Nephron (organoid): ENCODE data around the gene RAX2.

Source experiments
- H3K27ac Mint-ChIP-seq, 3 experiments: 2 replicates each; pipeline ENCODE4 v1.8.0; 2020; ENCODE audit warnings: mixed read lengths in 3 of 3, mild to moderate bottlenecking in 2 of 3, moderate library complexity in 1 of 3
- H3K27me3 Mint-ChIP-seq: 2 replicates; pipeline ENCODE4 v1.8.0; 2021; ENCODE audit warnings: low read depth, mild to moderate bottlenecking, moderate library complexity, mixed read lengths
- H3K36me3 Mint-ChIP-seq: 2 replicates; pipeline ENCODE4 v1.8.0; 2020; ENCODE audit warnings: low read depth, mixed read lengths
- H3K4me1 Mint-ChIP-seq: 2 replicates; pipeline ENCODE4 v1.8.0; 2020; ENCODE audit warnings: mixed read lengths
- H3K4me3 Mint-ChIP-seq, 3 experiments: 2 replicates each; pipeline ENCODE4 v1.8.0; 2020; ENCODE audit warnings: mild to moderate bottlenecking in 3 of 3, mixed read lengths in 3 of 3, moderate library complexity in 2 of 3
- H3K9me3 Mint-ChIP-seq: 2 replicates; pipeline ENCODE4 v1.8.0; 2020; ENCODE audit warnings: mixed read lengths
- CTCF ChIP-seq, 3 experiments: fragments of 200-600 bp; sonication (generic); IDR thresholded peaks; one replicate each; pipeline ENCODE4 v1.5.0; 2021; ENCODE audit warnings: antibody characterized with exemption in 3 of 3; ENCODE audit not compliant: unreplicated experiment in 3 of 3

Gene RAX2

DNA sequence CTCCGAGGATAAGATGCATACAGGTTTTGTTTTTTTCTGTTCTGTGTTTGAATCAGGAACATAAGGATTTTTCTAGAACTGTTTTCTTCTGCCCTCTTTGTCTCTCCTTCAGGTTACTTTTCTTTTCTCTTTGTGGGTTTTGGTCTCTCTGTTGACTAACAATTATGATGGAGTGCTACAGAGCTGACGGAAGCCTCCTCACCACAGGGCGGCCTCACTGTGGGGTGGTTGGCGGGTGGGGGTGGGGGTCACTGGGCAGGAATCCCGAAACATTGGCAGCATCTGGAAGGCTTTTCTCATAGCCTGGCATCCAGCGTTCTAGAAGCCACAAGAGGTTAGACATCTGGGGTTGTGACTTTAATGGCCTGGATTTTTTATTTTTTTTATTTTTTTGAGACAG lies 26.1 kb upstream of the RAX2 start:
- H3K4me1 Mint-ChIP-seq, result no peaks in the 10 kb centered on the region

DNA sequence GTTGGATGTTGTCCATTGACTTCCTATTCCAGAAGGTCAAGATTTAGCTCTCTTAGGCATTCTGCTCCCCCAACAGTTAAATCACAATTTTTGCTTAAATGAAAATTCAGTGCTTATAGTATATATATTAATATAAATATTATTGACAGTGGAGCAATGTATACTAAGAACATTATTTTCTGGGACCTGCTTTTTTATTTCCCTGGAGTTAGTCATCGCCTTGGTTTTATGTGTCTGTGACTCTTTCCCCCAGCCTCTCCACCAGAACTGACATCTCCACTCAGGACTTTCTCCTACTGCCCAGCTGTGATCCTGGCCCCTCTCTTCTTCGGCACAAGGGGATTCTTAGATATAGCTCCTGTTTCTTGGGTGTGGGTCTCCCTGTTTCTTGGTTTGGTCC lies 24.3 kb upstream of the RAX2 start:
- Mint-ChIP-seq H3K9me3 (peaks cover 20% of the 10 kb centered on the region), H3K4me3 (no peak overlapping the region), H3K4me1 (no peaks in the 10 kb centered on the region), H3K27ac (no peak overlapping the region), H3K36me3 (no peaks in the 10 kb centered on the region), H3K27me3 (peaks cover 46% of the 10 kb centered on the region)
- no peak for TF ChIP-seq CTCF (IDR thresholded peaks at IDR 0.05; ENCODE audit: unreplicated experiment in 3 of 3)

More for the DNA sequence above, 26.1 kb upstream of the RAX2 start:
- no peaks in the 10 kb centered on the region for H3K36me3 Mint-ChIP-seq
- peaks cover 14% of the 10 kb centered on the region for H3K9me3 Mint-ChIP-seq
- H3K4me3 Mint-ChIP-seq, result no peak overlapping the region
- TF ChIP-seq CTCF (IDR thresholded peaks at IDR 0.05; ENCODE audit: unreplicated experiment in 3 of 3), result no peak
- H3K27ac Mint-ChIP-seq, result no peak overlapping the region
- H3K27me3 Mint-ChIP-seq, result peaks cover 53% of the 10 kb centered on the region

DNA sequence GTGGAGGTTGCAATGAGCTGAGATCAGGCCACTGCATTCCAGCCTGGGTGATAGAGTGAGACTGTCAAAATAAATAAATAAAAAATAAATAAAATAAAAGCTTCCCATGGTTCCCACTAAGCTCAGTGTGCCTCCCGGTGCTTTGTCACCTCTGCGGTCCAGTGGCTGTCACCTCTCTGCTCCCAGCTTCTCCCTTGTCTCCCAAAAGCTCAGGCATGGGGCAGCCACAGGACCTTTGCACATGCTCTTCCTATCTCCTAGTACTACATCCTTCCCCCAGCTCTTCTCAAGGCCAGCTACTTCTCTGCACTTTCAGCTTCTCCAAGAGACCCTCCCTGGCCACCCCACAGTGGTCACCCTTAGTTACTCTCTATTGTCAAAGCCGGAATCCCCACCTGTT lies 21.8 kb upstream of the RAX2 start:
- Mint-ChIP-seq H3K27me3 (peaks cover 48% of the 10 kb centered on the region), H3K4me1 (no peaks in the 10 kb centered on the region), H3K9me3 (peaks cover 17% of the 10 kb centered on the region), H3K4me3 (no peak overlapping the region), H3K36me3 (no peaks in the 10 kb centered on the region), H3K27ac (no peak overlapping the region)
- TF ChIP-seq CTCF (IDR thresholded peaks at IDR 0.05; ENCODE audit: unreplicated experiment in 3 of 3), result no peak

DNA sequence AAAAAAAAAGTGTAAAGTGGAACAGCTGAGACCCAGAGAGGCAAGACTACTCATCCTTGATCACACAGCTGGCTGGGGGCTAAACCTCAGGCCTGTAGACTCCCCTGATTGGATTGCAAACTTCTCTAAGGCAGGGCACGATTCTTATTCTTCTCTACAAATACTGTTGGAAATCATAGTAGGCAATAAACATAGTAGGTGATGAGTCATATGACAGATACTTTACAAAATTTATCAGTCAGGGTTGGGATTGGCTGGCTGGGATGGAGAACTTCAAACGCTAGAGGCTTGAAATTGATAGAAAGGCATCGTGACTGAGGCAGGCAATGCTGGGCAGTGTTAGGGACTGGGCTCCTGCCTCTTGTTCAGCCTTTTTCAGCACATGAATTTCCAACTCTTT lies 20.1 kb upstream of the RAX2 start:
- Mint-ChIP-seq H3K4me1 (no peaks in the 10 kb centered on the region), H3K27me3 (peaks cover 52% of the 10 kb centered on the region), H3K36me3 (no peaks in the 10 kb centered on the region), H3K4me3 (no peak overlapping the region), H3K9me3 (peaks cover 15% of the 10 kb centered on the region), H3K27ac (no peak overlapping the region)
- no peak for TF ChIP-seq CTCF (IDR thresholded peaks at IDR 0.05; ENCODE audit: unreplicated experiment in 3 of 3)

- H3K27ac Mint-ChIP-seq, result no peak overlapping the region
- no peaks in the 10 kb centered on the region for H3K36me3 Mint-ChIP-seq
- TF ChIP-seq CTCF (IDR thresholded peaks at IDR 0.05; ENCODE audit: unreplicated experiment in 3 of 3), result no peak
- peaks cover 53% of the 10 kb centered on the region for H3K27me3 Mint-ChIP-seq
- no peaks in the 10 kb centered on the region for H3K4me1 Mint-ChIP-seq
- H3K9me3 Mint-ChIP-seq, result peaks cover 9% of the 10 kb centered on the region
- H3K4me3 Mint-ChIP-seq, result no peak overlapping the region
Measured at GRCh38 chr19:3790941-3791340, 18.9 kb upstream of the RAX2 start.

GRCh38 chr19:3790209-3790734 lies 18.2 kb upstream of the RAX2 start:
- H3K9me3 Mint-ChIP-seq, result peaks cover 9% of the 10 kb centered on the region
- no peaks in the 10 kb centered on the region for H3K36me3 Mint-ChIP-seq
- H3K4me1 Mint-ChIP-seq, result no peaks in the 10 kb centered on the region
- H3K27ac Mint-ChIP-seq, result no peak overlapping the region
- no peak for TF ChIP-seq CTCF (IDR thresholded peaks at IDR 0.05; ENCODE audit: unreplicated experiment in 3 of 3)
- H3K4me3 Mint-ChIP-seq, result no peak overlapping the region
- peaks cover 57% of the 10 kb centered on the region for H3K27me3 Mint-ChIP-seq
